C4-2B (cell line): ENCODE results near the gene ALDH3A1.

ENCODE experiments used
- CTCF ChIP-seq: fragments of 450-650 bp; conservative IDR thresholded peaks from 2 replicates; pipeline ENCODE4 v1.5.1; 2017; ENCODE audit warnings: mild to moderate bottlenecking
- ZFX ChIP-seq: fragments of 450-650 bp; IDR thresholded peaks from 2 replicates; pipeline ENCODE4 v1.6.1; 2017

GRCh38 chr17:19727501-19728078 lies 20.5 kb downstream of the ALDH3A1 start:
- TF ChIP-seq CTCF (no peak), ZFX (no peak)
